ENCODE results near the gene PLEKHF1. TPM values are rescaled to one million over a fixed set of nuclear protein-coding genes. Genes with fewer than 3 reads are reported as not detected.

PLEKHF1 gene
- total and polyA plus RNA-seq, 7 donors, result 1.2 to 34.6 (median 19.4) TPM

DNA sequence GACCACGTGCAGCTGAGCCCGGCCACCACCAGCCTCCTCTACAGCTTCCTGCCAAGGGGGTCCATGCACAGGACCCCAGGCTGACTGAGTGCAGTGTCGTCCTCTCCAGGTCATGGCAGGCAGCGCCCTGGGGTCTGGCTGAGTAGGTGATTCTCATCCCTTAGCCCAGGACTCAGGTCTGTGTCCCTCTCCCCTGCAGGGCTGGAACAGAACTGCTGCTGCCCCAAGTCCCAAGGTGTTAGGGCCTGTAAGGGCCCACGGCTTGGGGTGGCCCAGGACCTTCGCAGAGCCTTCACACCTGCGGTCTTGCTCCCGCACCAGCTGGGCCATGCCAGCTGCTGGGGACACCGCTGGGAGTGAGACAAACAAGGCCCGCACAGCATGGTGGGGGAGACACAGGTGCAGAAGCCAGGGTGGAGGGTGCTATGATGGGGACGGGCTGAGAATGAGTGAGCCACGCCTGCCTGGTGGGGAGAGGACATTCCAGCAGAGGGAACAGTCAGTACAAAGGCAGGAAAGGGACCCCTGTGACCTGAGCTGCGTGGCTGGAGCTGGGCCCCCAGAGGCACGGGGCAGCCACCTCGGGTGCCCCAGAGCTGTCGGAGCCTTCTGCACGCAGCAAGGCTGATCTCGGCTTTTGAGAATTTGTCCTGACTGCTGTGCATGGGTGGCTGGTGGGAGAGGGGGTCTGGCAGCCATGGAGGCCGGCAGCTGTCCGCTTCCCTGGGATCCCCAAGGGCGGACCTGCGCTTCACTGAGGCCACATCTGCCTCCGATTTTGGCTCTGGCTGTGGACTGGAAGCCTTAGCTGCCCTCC is 11.9 kb downstream of the PLEKHF1 start:
- Histone ChIP-seq H3K36me3 (peaks cover 15 to 40% (median 27%) of the 10 kb centered on the region in 4 donors), H3K9me3 (no peaks in the 10 kb centered on the region), H3K27me3 (no peaks in the 10 kb centered on the region), H3K27ac (peak overlapping the region; percentile 58 to 75 (median 70)), H3K4me1 (peaks cover 0 to 68% (median 50%) of the 10 kb centered on the region in 4 donors), H3K4me3 (no peak overlapping the region)
- intact Hi-C loops (cut with DNase I), result no loop called here
- TF ChIP-seq EP300 (IDR thresholded peaks at IDR 0.05) (no peak), POLR2AphosphoS5 (IDR thresholded peaks at IDR 0.05) (no peak), POLR2A (IDR thresholded peaks at IDR 0.05) (no peak)
- TF ChIP-seq, protein P1, sequence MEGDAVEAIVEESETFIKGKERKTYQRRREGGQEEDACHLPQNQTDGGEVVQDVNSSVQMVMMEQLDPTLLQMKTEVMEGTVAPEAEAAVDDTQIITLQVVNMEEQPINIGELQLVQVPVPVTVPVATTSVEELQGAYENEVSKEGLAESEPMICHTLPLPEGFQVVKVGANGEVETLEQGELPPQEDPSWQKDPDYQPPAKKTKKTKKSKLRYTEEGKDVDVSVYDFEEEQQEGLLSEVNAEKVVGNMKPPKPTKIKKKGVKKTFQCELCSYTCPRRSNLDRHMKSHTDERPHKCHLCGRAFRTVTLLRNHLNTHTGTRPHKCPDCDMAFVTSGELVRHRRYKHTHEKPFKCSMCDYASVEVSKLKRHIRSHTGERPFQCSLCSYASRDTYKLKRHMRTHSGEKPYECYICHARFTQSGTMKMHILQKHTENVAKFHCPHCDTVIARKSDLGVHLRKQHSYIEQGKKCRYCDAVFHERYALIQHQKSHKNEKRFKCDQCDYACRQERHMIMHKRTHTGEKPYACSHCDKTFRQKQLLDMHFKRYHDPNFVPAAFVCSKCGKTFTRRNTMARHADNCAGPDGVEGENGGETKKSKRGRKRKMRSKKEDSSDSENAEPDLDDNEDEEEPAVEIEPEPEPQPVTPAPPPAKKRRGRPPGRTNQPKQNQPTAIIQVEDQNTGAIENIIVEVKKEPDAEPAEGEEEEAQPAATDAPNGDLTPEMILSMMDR (IDR thresholded peaks at IDR 0.05), result no peak
- peak; percentile 58 for DNase-seq
- 86 to 90% methylated on average over 23 of the region's 23 CpGs for WGBS, 2 donors

DNA sequence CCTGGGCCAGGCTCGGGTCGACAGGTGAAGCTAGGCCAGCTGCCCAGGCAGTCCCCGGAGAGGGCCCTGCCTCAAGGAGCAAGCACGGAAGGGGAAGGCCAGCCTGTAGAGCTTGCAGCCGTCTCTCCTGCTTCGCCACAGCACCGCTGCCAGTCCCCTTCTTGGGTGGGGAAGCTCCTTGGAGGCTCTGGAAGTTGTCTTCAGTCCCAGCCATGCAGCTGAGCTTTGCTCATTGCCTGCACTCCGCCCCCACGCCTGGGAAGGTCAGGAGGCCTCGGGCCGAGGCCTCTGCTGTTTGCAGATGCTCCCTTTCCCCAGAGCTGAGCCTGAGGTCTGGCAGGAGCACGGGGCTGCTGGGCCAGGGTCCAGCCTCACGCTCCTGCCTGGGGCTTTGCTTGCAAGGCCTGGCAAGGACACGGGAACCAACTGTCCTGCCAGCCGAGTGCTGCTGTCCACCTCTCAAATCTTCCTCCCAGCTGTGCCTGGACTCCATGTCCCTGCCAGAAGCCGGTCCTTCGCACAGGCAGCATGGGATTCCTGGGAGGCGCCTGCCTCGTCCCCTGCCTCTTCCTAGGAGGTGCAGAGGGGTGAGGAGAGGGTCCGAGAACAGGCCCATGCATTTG is 13.3 kb downstream of the PLEKHF1 start:
- Histone ChIP-seq H3K27ac (peak overlapping the region; percentile 58 to 75 (median 70)), H3K4me3 (no peak overlapping the region), H3K27me3 (no peaks in the 10 kb centered on the region), H3K9me3 (no peaks in the 10 kb centered on the region), H3K36me3 (peaks cover 15 to 40% (median 27%) of the 10 kb centered on the region in 4 donors), H3K4me1 (peaks cover 0 to 61% (median 52%) of the 10 kb centered on the region in 4 donors)
- peak; percentile 93 for DNase-seq
- WGBS, 2 donors, result 81 to 85% methylated on average over 20 of the region's 20 CpGs
- intact Hi-C loops (cut with DNase I), result no loop called here
- TF ChIP-seq EP300 (IDR thresholded peaks at IDR 0.05), result peak in 1 of 4 donors; percentile 24
- no peak for TF ChIP-seq POLR2A (IDR thresholded peaks at IDR 0.05)
- TF ChIP-seq POLR2AphosphoS5 (IDR thresholded peaks at IDR 0.05), result peak; percentile 27 to 76 (median 59)
- TF ChIP-seq, protein P1 (IDR thresholded peaks at IDR 0.05), result no peak

DNA sequence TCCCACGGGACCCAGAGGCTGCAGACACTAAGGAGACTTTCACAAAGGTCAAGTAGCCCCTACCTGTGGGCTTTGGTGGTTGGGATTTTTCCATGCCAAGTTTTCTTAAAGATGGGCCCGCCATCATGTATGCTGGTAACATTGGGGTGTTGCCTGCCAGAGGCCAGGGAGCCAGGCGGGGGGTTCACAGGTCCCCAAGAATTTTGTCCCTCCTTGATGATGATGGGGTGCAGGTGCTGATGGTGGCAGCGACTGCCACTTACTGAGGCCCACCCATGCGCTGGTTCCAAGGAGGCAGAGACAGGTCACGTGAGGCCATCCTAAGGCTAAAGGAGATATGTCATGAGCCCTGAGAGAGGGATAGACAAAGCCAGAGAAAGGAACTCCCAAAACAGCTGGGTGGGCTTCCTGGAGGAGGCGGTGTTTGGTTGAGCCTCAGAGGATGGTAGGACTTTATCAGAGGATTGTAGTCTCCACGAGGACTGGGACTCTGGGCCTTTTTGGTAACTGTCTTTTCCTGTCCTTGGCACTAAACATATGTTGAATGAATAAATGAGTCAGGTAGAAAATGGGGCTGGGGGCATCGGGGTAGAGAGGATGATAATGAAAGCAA is 14.4 kb downstream of the PLEKHF1 start:
- WGBS, 2 donors, result 77 to 88% methylated on average over 9 of the region's 9 CpGs
- H3K4me3 ChIP-seq, result no peak overlapping the region
- H3K36me3 ChIP-seq, result peaks cover 7 to 29% (median 18%) of the 10 kb centered on the region in 4 donors
- no peaks in the 10 kb centered on the region for H3K9me3 ChIP-seq
- no peaks in the 10 kb centered on the region for H3K27me3 ChIP-seq
- intact Hi-C loops (cut with DNase I), result no loop called here
- TF ChIP-seq EP300 (IDR thresholded peaks at IDR 0.05) (no peak), POLR2AphosphoS5 (IDR thresholded peaks at IDR 0.05) (no peak), POLR2A (IDR thresholded peaks at IDR 0.05) (no peak)
- TF ChIP-seq, protein P1 (IDR thresholded peaks at IDR 0.05), result no peak
- H3K27ac ChIP-seq, result peak overlapping the region; percentile 58 to 75 (median 70)
- no peak for DNase-seq
- H3K4me1 ChIP-seq, result peaks cover 0 to 61% (median 52%) of the 10 kb centered on the region in 4 donors

DNA sequence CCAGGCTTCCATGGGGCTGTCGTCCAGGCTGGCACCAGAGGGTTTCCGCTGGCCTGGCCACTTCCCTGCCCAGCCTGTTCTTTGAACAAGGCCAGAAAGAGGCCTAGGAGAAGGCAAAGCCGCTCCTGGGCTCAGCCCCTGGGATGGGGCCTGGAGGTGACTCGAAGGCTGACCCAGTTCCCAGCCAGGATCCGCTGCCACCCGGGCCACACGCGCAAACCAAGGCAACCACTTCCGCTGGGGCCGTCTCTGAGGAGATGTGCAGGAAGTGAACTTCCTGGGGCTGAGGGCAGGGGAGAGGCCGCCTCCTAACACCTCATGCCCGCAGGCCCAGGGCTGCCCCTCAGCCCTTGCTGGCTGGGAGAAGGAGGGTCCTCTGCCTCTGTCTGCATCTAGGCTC is 15.2 kb downstream of the PLEKHF1 start:
- 36 to 69% methylated on average over 12 of the region's 12 CpGs for WGBS, 2 donors
- no peaks in the 10 kb centered on the region for H3K9me3 ChIP-seq
- no peak overlapping the region for H3K4me3 ChIP-seq
- TF ChIP-seq POLR2AphosphoS5 (IDR thresholded peaks at IDR 0.05), result no peak
- TF ChIP-seq, protein P1 (IDR thresholded peaks at IDR 0.05), result no peak
- intact Hi-C loops (cut with DNase I), result no loop called here
- peaks cover 0 to 22% (median 10%) of the 10 kb centered on the region in 4 donors for H3K36me3 ChIP-seq
- H3K4me1 ChIP-seq, result peaks cover 0 to 65% (median 57%) of the 10 kb centered on the region in 4 donors
- no peaks in the 10 kb centered on the region for H3K27me3 ChIP-seq
- no peak for DNase-seq
- peak overlapping the region in 3 of 4 donors; percentile 70 to 75 (median 71) for H3K27ac ChIP-seq
